Glomerular endothelial cell (primary cell): Measurements from ENCODE around the gene NOL7. TPM values are rescaled to one million over a fixed set of nuclear protein-coding genes. Genes with fewer than 3 reads are reported as not detected.

Experiments used
- DNase-seq: peaks from one replicate; pipeline ENCODE4 v3.0.0-alpha.2; 2011; ENCODE audit warnings: low read depth, low spot score; ENCODE audit errors: extremely low read depth
- total RNA-seq: library from RNA; depleted of rRNA; stranded (reverse); fragments of >200 nt; gene quantifications from 2 replicates; pipeline ENCODE4 v1.2.3, GENCODE V29; 2015

Gene NOL7
- total RNA-seq, 1 donor from 2014 or later: 160 TPM

- no peak for DNase-seq
These were observed 34.3 kb downstream of the NOL7 start for GRCh38 chr6:13649393-13649792.

- DNase-seq: no peak
These were observed 38.2 kb downstream of the NOL7 start for GRCh38 chr6:13653296-13653695.

- no peak for DNase-seq
These were observed 39.4 kb downstream of the NOL7 start for GRCh38 chr6:13654496-13654895.

- no peak for DNase-seq
These were observed 40.6 kb downstream of the NOL7 start for GRCh38 chr6:13655700-13656099.

DNA sequence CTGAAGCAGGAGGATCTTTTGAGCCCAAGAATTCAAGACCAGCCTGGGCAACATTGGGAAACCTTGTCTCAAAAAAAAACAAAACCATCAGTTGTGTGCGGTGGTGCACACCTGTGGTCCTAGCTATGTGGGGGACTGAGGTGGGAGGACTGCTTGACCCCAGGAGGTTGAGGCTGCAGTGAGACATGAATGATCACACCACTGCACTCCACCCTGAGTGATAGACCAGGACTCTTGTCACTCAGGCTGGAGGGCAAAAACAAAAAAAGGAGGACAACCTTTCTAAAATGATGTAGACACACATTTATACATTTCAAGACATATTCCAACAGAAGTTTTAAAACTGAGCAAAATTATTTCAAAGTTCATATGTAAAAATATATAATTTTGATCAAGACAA lies 45.1 kb downstream of the NOL7 start:
- no peak for DNase-seq

DNA sequence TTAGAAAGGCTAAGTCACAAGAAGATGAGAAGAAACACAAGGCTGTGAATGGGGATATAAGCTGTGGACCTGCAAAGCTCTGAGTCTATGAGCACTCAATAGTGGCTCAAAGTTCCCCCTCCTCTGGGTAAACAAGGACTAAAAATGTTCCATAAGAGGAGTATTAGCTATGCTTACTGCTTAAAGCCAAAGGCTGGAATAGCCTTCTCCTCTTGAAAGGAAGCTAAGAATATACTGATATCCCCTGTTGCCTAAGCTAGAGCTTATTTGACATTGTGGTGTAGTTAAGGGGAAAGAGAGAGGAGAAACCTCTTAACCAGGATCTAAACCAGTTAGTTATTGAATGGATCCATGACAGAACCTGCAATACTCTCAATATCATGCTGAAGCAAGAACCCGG lies 45.8 kb downstream of the NOL7 start:
- no peak for DNase-seq

GRCh38 chr6:13661647-13662046 lies 46.5 kb downstream of the NOL7 start:
- DNase-seq: no peak

GRCh38 chr6:13662651-13663334 lies 47.7 kb downstream of the NOL7 start:
- no peak for DNase-seq

GRCh38 chr6:13663986-13664385 lies 48.9 kb downstream of the NOL7 start:
- DNase-seq: no peak

- DNase-seq: no peak
These were observed 49.7 kb downstream of the NOL7 start for GRCh38 chr6:13664703-13665352.

GRCh38 chr6:13666194-13667105 lies 51.3 kb downstream of the NOL7 start:
- DNase-seq: no peak

GRCh38 chr6:13667655-13668054 lies 52.5 kb downstream of the NOL7 start:
- DNase-seq: no peak

DNA sequence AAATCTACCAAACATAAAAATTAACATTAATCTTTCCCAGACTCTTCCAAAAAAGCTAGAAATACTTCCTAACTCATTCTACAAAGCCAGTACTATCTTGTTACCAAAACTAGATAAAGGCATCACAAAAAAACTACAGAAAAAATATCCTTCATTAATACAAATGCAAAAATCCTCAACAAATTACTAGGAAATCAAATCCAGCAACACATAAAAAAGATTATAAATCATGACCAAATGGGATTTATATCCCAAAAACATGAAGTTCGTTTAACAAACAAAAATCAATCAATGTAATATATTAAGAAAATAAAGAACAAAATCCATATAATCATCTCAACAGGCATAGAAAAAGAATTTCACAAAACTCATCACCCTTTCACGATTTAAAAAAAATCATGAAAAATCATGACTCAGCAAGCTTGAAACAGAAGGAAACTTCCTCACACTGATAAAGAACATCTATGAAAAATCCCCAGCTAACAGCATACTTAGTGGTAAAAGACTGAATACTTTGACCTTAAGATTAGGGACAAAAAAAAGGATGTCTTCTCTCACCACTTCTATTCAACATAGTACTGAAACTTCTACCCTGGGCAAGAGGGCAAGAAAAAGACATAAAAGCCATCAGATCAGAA lies 53.3 kb downstream of the NOL7 start:
- no peak for DNase-seq

- no peak for DNase-seq
These were observed 54.3 kb downstream of the NOL7 start for GRCh38 chr6:13669476-13669875.

Other genes with a start within 250 kb of the NOL7 start
- 18.2 and 34.3 TPM in 2 replicates for gene GFOD1, start 127.7 kb upstream of the NOL7 start, total RNA-seq
- gene SIRT5, start 40.7 kb upstream of the NOL7 start, total RNA-seq: 8.9 and 11.4 TPM in 2 replicates
- 26.5 and 29.8 TPM in 2 replicates for gene RANBP9, start 96.5 kb downstream of the NOL7 start, total RNA-seq
- gene MCUR1, start 199.2 kb downstream of the NOL7 start, total RNA-seq: 12.6 and 13.8 TPM in 2 replicates